GM19025 (cell line): ENCODE data around the gene FAM229A.

Source experiments
- ATAC-seq: cut with Tn5 transposase; IDR thresholded peaks from one replicate; pipeline ENCODE4 v1.9.1; 2021; ENCODE audit warnings: mild to moderate bottlenecking, low read depth, moderate library complexity; ENCODE audit not compliant: unreplicated experiment

Gene FAM229A

GRCh38 chr1:32350785-32351398, 11.4 kb downstream of the FAM229A start:
- ATAC-seq, result peak; percentile 28

- no peak for ATAC-seq
Measured at GRCh38 chr1:32349211-32349708, 13.0 kb downstream of the FAM229A start.

- no peak for ATAC-seq
Measured at GRCh38 chr1:32346532-32347157, 15.6 kb downstream of the FAM229A start.

- no peak for ATAC-seq
Measured at GRCh38 chr1:32345289-32345827, 16.9 kb downstream of the FAM229A start.

GRCh38 chr1:32342704-32343103, 19.6 kb downstream of the FAM229A start:
- ATAC-seq, result no peak

- no peak for ATAC-seq
Measured at GRCh38 chr1:32341971-32342370, 20.3 kb downstream of the FAM229A start.

- no peak for ATAC-seq
Measured at GRCh38 chr1:32341186-32341757, 21.0 kb downstream of the FAM229A start.

- no peak for ATAC-seq
Measured at GRCh38 chr1:32339363-32339978, 22.8 kb downstream of the FAM229A start.

GRCh38 chr1:32338637-32339145, 23.6 kb downstream of the FAM229A start:
- ATAC-seq, result no peak

- ATAC-seq, result no peak
Measured at GRCh38 chr1:32337855-32338636, 24.2 kb downstream of the FAM229A start.

GRCh38 chr1:32336963-32337675, 25.2 kb downstream of the FAM229A start:
- no peak for ATAC-seq

GRCh38 chr1:32336591-32336932, 25.7 kb downstream of the FAM229A start:
- no peak for ATAC-seq

- ATAC-seq, result peak; percentile 45
Measured at GRCh38 chr1:32335790-32336590, 26.3 kb downstream of the FAM229A start, which contains the start of gene MARCKSL1. Gene MARCKSL1 (minus strand): TSS chr1:32336233. CDS start chr1:32336033, 200 bp downstream.

GRCh38 chr1:32335535-32335789, 26.8 kb downstream of the FAM229A start:
- ATAC-seq, result peak; percentile 12

- ATAC-seq, result no peak
Measured at GRCh38 chr1:32334864-32335534, 27.3 kb downstream of the FAM229A start.

- no peak for ATAC-seq
Measured at GRCh38 chr1:32334274-32334861, 27.9 kb downstream of the FAM229A start.

- no peak for ATAC-seq
Measured at GRCh38 chr1:32333251-32333963, 28.9 kb downstream of the FAM229A start.
